GM12873 (cell line): ENCODE measurements around the gene PYCR2.
A peak's percentile ranks its signal among the peaks of the same experiment; 100 is the strongest.

Experiments used
- TF ChIP-seq, protein P1 (sequence below): IDR thresholded peaks from 2 replicates; pipeline ENCODE4 v1.5.1; 2012; ENCODE audit warnings: low read depth, mild to moderate bottlenecking, moderate library complexity, low read length, control low read depth; ENCODE audit not compliant: insufficient read depth; ENCODE audit errors: missing control alignments

The PYCR2 gene

DNA sequence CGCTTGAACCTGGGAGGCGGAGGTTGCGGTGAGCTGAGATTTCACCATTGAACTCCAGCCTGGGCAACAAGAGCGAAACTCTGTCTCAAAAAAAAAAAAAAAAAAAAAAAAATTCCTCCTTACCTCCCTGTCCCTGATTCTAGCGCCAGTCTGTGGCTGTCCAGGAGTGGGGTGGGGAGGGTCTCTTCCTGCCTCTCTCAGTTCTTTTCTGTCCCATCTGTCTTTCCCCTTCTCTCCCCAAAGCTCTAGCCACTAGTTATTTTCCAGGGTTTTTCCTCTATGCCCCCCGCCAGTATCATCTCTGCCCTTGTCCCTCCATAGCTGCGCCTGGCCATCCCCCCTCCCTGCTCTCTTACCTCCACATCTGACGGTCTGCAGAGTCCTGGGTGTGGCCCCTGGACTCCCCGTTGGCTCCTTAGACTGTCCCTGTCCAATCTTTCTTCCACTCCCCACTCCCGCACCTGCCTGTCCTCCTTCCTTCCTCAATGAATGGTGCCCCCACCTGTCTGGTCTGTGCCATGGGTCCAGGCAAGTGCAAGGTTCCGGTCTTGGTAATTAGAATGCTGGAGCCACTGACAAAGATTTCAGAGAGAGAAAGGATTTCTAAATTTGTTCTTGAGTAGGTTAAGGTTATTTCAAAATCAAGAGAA is 40.3 kb downstream of the PYCR2 start:
- TF ChIP-seq, protein P1, sequence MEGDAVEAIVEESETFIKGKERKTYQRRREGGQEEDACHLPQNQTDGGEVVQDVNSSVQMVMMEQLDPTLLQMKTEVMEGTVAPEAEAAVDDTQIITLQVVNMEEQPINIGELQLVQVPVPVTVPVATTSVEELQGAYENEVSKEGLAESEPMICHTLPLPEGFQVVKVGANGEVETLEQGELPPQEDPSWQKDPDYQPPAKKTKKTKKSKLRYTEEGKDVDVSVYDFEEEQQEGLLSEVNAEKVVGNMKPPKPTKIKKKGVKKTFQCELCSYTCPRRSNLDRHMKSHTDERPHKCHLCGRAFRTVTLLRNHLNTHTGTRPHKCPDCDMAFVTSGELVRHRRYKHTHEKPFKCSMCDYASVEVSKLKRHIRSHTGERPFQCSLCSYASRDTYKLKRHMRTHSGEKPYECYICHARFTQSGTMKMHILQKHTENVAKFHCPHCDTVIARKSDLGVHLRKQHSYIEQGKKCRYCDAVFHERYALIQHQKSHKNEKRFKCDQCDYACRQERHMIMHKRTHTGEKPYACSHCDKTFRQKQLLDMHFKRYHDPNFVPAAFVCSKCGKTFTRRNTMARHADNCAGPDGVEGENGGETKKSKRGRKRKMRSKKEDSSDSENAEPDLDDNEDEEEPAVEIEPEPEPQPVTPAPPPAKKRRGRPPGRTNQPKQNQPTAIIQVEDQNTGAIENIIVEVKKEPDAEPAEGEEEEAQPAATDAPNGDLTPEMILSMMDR = peak; percentile 2

DNA sequence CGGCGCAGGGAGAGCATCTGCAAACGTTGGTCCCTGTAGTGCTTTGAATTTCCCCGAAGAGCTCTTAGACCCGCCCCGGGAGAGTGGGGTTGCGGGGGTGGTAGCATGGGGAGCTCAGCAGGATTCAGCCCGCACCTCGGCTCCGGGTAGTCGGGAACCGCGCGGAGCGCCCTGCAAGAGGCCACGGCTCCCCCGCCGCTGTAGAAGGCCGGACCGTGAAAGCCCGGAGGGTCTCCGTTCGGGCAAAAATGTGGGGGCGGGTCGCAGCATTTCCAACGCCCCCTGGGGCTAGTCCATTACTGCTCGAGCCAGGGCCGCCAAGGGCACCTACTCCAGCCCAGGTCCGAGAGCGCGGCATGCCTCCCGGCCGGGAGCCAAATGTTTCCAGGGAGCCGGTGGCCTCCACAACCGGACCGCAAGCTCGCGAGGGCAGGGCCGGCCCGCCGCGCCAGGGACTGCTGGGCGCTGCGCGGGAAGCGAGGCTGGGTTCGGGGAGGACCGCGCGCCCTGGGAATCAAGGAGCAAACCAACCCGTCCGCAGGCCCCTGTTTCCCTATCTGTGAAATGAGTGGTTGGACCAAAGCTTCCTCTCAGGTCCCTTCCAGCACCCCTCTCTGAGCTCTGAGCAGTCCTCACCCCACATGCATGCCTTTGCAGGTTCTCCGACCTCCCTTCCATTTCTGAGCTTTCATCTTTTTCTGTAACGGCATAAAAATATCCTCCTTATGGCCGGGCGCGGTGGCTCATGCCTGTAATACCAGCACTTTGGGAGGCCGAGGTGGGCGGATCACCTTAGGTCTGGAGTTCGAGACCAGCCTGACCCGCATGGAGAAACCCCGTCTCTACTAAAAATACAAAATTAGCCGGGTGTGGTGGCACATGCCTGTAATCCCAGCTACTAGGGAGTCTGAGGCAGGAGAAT is 41.1 kb downstream of the PYCR2 start:
- TF ChIP-seq, protein P1 = no peak

DNA sequence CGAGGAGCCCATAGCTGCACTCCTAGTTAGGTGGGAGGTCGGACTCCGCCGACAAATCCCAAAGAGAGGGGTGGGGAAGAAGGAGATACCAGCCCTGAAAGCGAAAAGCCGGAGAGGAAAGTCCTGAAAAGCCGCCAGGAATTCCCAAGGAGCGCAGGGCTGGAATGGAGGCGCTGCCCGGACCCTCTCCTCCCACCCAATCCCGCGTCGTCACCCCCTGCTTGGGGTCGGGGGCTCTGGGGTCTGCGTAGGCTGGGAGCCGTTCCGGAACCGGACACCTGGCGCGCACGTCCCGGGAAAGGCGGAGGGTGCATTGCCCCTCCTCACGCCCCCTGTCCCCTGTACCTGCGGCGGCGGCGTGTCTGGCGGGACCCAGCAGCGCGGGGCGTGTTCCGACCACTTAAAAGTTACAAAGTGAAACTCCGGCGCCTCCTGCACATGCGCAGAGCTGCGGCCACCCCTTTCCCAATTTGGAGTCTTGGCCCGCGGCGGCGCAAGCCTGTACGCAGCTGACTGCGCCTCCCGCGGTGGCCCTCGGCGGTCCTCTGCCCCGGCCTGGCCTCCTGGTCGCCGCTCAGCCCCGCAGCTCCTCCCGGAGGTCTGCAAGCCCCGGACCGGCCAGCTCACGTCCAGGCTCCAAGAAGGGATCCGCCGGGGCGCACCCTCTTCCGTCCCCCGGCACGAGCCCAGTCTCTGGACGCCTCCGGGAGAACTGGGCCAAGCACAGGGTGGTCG is 41.9 kb downstream of the PYCR2 start, which contains the start of gene TMEM63A:
TMEM63A (minus strand) TSS at position 422 of the 735 bp plus-strand sequence. CDS start 4,800 bp downstream, outside the sequence.
- TF ChIP-seq, protein P1 = peak; percentile 39

DNA sequence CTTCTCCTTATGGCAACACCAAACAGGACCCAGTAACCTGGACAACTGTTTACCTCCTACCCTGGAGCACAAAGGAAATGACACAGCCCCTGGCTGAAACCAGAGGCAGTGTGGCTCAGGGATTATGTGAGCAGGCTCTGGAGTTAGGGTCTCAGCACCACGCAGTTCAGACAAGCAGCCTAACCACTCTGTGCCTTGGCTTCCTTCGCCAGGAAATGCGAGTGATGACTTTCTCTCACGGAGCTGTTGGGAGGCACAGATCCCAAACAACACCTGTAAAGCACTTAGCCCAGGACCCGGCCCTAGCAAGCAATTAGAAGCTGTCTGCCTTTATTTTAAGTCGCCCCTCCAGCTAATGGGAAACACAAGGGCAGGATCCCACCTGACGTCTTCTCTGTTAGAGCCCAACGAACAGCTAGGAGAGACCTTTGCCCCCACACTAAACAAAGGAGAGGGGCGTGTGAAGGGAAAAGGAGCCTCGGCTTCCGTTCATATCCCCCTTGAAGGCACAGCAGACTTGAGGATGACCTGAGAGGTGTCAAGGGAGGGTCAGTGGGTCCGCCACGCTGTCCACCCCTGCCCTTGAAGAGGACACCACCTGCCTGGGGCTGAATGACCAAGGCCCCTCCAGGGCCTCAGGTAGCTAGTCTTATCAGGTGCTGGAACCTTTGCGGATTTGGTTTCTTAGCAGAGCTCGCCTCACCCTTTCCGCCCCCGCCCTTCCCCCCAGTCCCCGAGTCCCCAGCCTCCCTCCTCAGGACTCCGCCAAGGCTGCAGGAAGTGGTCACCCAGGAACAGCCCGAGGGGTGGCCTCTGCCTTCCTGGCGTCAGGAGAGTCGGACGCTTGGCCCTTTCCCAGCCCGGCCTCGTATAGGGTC is 42.7 kb downstream of the PYCR2 start:
- TF ChIP-seq, protein P1 = no peak

DNA sequence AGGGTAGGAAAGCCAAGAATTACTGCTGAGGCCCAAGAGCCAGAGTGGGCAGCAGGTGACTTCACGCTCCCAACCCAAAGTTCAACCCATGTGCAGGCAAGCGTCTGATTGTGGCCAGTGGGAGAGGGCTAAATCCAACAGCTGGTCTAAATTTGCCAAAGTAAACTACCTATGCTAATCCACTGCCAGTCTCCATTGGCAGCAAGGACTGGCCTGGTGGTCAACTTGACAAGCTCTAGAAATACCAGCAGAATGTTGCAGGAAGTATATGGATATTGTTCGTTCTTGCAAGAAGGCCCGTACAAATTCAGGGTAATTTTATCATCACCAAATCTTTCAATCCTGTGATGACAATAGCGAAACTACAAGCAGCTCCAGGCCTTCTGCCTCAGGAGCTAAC is 43.4 kb downstream of the PYCR2 start:
- TF ChIP-seq, protein P1 = no peak

DNA sequence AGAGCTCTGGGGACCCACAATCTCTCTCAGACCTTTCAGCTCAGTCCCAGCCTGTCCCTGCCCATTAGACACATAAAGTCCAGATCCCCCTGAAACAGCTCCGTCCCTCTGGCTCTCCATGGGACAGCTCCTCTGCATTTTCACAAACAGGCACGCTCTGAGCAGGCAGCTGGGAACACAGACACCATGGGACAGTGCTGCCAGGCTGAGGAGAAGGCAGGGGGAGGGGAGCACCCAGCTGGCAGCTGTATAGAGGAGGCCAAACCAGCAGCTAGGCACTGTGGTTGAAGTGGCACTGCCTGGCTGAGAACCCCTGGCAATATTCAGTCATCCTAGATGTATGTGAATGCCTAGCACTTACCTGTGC is 43.8 kb downstream of the PYCR2 start:
- TF ChIP-seq, protein P1 = no peak
